HepG2 (cell line): Measurements from ENCODE around the gene ARHGAP21. TPM values are rescaled to one million over a fixed set of nuclear protein-coding genes. Genes with fewer than 3 reads are reported as not detected.

Experiments
- ATAC-seq: fragments of 200-7000 bp; cut with Tn5 transposase; 3 replicates; pipeline ENCODE4 v1.9.1; 2020; ENCODE audit warnings: mild to moderate bottlenecking, moderate library complexity
- BruUV-seq: library from RNA; stranded (reverse); fragments of 400-500 nt; replicated peaks from 2 replicates; lab custom pipeline; 2021; lab: Mats Ljungman, UMichigan
- CTCF ChIA-PET: fragments of 300-600 bp; formaldehyde crosslinking; extraction: SDS; loops from one replicate; lab custom pipeline; 2021; ENCODE audit warnings: low total read pairs, inconsistent platforms, low intra/inter-chr PET ratio; lab: Yijun Ruan, JAX
- POLR2A ChIA-PET: fragments of 350-600 bp; sonication (Branson Sonifier 250); formaldehyde crosslinking; loops from one replicate; lab custom pipeline; 2020; ENCODE audit warnings: antibody characterized with exemption, inconsistent platforms; lab: Yijun Ruan, JAX
- DNase-seq: peaks from one replicate; pipeline ENCODE4 v3.0.0-alpha.2; 2015; ENCODE audit warnings: low spot score
- FAIRE-seq: peaks from 3 replicates; lab custom pipeline; 2011; peaks lifted over from hg19 to GRCh38; lab: Jason Lieb, UNC
- H2AFZ ChIP-seq: one replicate; pipeline ENCODE4 v1.6.1; 2011; ENCODE audit warnings: low read length, inconsistent platforms
- H3K27ac ChIP-seq: fragments of 300-600 bp; 3 replicates; pipeline ENCODE4 v1.8.0; 2011; ENCODE audit warnings: mixed run types, mild to moderate bottlenecking, mixed read lengths, low read length, inconsistent platforms; ENCODE audit not compliant: insufficient read depth; ENCODE audit errors: extremely low read length
- H3K27me3 ChIP-seq, 2 experiments: fragments of 200-600 bp in 1 of 2; 2 replicates in 1 of 2; 3 replicates in 1 of 2; pipeline versions ENCODE4 v1.6.0 to v1.8.0; 2011; ENCODE audit warnings: low read length in 2 of 2, mild to moderate bottlenecking in 2 of 2, moderate library complexity in 2 of 2, inconsistent platforms in 1 of 2; ENCODE audit not compliant: insufficient read depth in 2 of 2, control insufficient read depth in 1 of 2
- H3K36me3 ChIP-seq, 2 experiments: fragments of 200-600 bp in 1 of 2; replicated peaks in 1 of 2; 2 replicates in 1 of 2; 3 replicates in 1 of 2; pipeline versions ENCODE4 v1.5.1 to v1.8.0; 2011; ENCODE audit warnings: low read length in 2 of 2, inconsistent platforms in 1 of 2; ENCODE audit not compliant: insufficient read depth in 2 of 2, control insufficient read depth in 1 of 2
- H3K4me1 ChIP-seq: 2 replicates; pipeline ENCODE4 v1.5.1; 2012; ENCODE audit warnings: low read length, inconsistent platforms; ENCODE audit not compliant: insufficient read depth
- H3K4me2 ChIP-seq: 2 replicates; pipeline ENCODE4 v1.6.0; 2011; ENCODE audit warnings: low read depth, low read length, inconsistent platforms
- H3K4me3 ChIP-seq, 3 experiments: fragments of 200-600 bp in 1 of 3; sonication (generic), shearing (Covaris generic) in 1 of 3; replicated peaks in 1 of 3; 2 replicates each; pipeline ENCODE4 v1.5.1; 2011 to 2016; ENCODE audit warnings: low read length in 3 of 3, inconsistent platforms in 2 of 3, low read depth in 2 of 3, mild to moderate bottlenecking in 2 of 3, control low read depth in 1 of 3, mixed read lengths in 1 of 3; ENCODE audit not compliant: insufficient read depth in 1 of 3
- H3K79me2 ChIP-seq: one replicate; pipeline ENCODE4 v1.6.1; 2011; ENCODE audit warnings: low read length, inconsistent platforms; ENCODE audit not compliant: insufficient read depth
- H3K9ac ChIP-seq: 2 replicates; pipeline ENCODE4 v1.6.0; 2011; ENCODE audit warnings: mild to moderate bottlenecking, low read depth, low read length, inconsistent platforms; ENCODE audit not compliant: insufficient read depth
- H3K9me3 ChIP-seq: 2 replicates; pipeline ENCODE4 v1.5.1; 2012; ENCODE audit warnings: mild to moderate bottlenecking, low read length
- H4K20me1 ChIP-seq: 2 replicates; pipeline ENCODE4 v1.6.0; 2011; ENCODE audit warnings: inconsistent platforms, mild to moderate bottlenecking, low read length, moderate library complexity; ENCODE audit not compliant: insufficient read depth
- CEBPZ ChIP-seq: IDR thresholded peaks from 2 replicates; pipeline ENCODE4 v1.6.1; 2012; ENCODE audit warnings: low read length, improper control_type of control experiment
- SOX13 ChIP-seq, 3 experiments: fragments of 450-650 bp in 1 of 3; sonication (generic) in 1 of 3; formaldehyde crosslinking in 1 of 3; IDR thresholded peaks in 2 of 3; conservative IDR thresholded peaks in 1 of 3; 2 replicates each; pipeline versions ENCODE4 v1.5.0 to v1.6.1; 2016 to 2020; ENCODE audit warnings: antibody characterized with exemption in 1 of 3, mild to moderate bottlenecking in 1 of 3, missing compliant biosample characterization in 1 of 3, missing genetic modification reagents in 1 of 3, moderate library complexity in 1 of 3
- TFE3 ChIP-seq: IDR thresholded peaks from 2 replicates; pipeline ENCODE4 v1.6.1; 2016
- ZNF333 ChIP-seq: sonication (generic); formaldehyde crosslinking; IDR thresholded peaks from 2 replicates; pipeline ENCODE4 v1.4.0; 2020; ENCODE audit warnings: mild to moderate bottlenecking, missing genetic modification reagents, borderline replicate concordance
- ZNF615 ChIP-seq: sonication (generic); formaldehyde crosslinking; IDR thresholded peaks from 2 replicates; pipeline ENCODE4 v1.5.0; 2020; ENCODE audit warnings: mild to moderate bottlenecking, missing genetic modification reagents, borderline replicate concordance
- in situ Hi-C: cut with HindIII; loops from 2 replicates; pipeline ENCODE4 v1.10.0; 2017; ENCODE audit warnings: low pct_unique_long_range_greater_than_20kb; ENCODE audit not compliant: extremely low pct_ligation_motif_present
- intact Hi-C: fragments of 100-400 bp; cut with micrococcal nuclease; formaldehyde crosslinking; loops from one replicate; pipeline ENCODE4 v1.10.0; 2022; ENCODE audit not compliant: unreplicated experiment
- polyA plus RNA-seq, 8 experiments: library from polyadenylated mRNA; depleted of rRNA in 3 of 8; stranded (reverse) in 7 of 8; unstranded in 1 of 8; fragments of >200 nt; fragmentation: Illumina TruSeq in 4 of 8; extraction: Trizol in 4 of 8; gene quantifications; 2 replicates each; pipeline versions ENCODE4 v1.2.1 to v1.2.3, GENCODE V29; 2011 to 2016; ENCODE audit warnings: low read depth in 4 of 8, missing spikeins in 1 of 8, mixed read lengths in 1 of 8; ENCODE audit not compliant: insufficient read depth in 1 of 8
- total RNA-seq, 5 experiments: library from RNA; depleted of rRNA; stranded (reverse); fragments of >200 nt; fragmentation: Illumina TruSeq; extraction: Trizol; gene quantifications; 2 replicates each; pipeline ENCODE4 v1.2.3, GENCODE V29; 2016; ENCODE audit warnings: low read depth in 1 of 5

ARHGAP21 gene
- total and polyA plus RNA-seq, 2 of the 13 experiments (the other 11 are each of a cell fraction or from before 2014, with no cell fraction given), result 23.9 to 26.6 TPM

- ChIA-PET POLR2A (no interaction called here), CTCF (no interaction called here)
- Histone ChIP-seq H3K36me3 (no peaks in the 10 kb centered on the region), H3K27me3 (no peaks in the 10 kb centered on the region), H3K9ac (no peak overlapping the region), H2AFZ (no peak overlapping the region), H3K27ac (no peak overlapping the region), H3K4me2 (no peak overlapping the region), H3K9me3 (no peaks in the 10 kb centered on the region), H4K20me1 (no peaks in the 10 kb centered on the region; the same call in 1 of the 2 replicates), H3K4me3 (no peak overlapping the region), H3K79me2 (no peaks in the 10 kb centered on the region), H3K4me1 (peaks cover 12% of the 10 kb centered on the region)
- FAIRE-seq (no peak), DNase-seq (no peak), ATAC-seq (no peak)
- intact Hi-C loops, result no loop called here
- in situ Hi-C loops, result loop anchor here (25.0 kb wide), 1 partner anchor 342 kb away; no protein-coding TSS in a partner anchor
- BruUV-seq, result no TSS peak
- no peak for TF ChIP-seq SOX13 (IDR thresholded peaks at IDR 0.05)
- TF ChIP-seq SOX13 (CRISPR knock-in tag; conservative IDR thresholded peaks at IDR 0.05 in 1 of 2, IDR thresholded peaks at IDR 0.05 in 1 of 2), result no peak
- no peak for TF ChIP-seq TFE3 (CRISPR knock-in tag)
- no peak for TF ChIP-seq ZNF615 (CRISPR knock-in tag)
- no peak for TF ChIP-seq CEBPZ
- TF ChIP-seq ZNF333, result no peak
Measured at GRCh38 chr10:24645784-24646183, 77.9 kb downstream of the ARHGAP21 start.
